HG03378 (cell line): ENCODE measurements around the gene OR1M1.

ENCODE experiments used
- ATAC-seq: cut with Tn5 transposase; IDR thresholded peaks from one replicate; pipeline ENCODE4 v1.9.1; 2021; ENCODE audit warnings: mild to moderate bottlenecking, moderate library complexity; ENCODE audit not compliant: unreplicated experiment

The OR1M1 gene

GRCh38 chr19:9075064-9075949, 11.6 kb upstream of the OR1M1 start:
- ATAC-seq, result no peak

- ATAC-seq, result no peak
Measured at GRCh38 chr19:9076901-9077300, 10.0 kb upstream of the OR1M1 start.

GRCh38 chr19:9078651-9079050, 8.2 kb upstream of the OR1M1 start:
- ATAC-seq, result no peak

- no peak for ATAC-seq
Measured at GRCh38 chr19:9107375-9107774, 20.5 kb downstream of the OR1M1 start, which contains the start of gene OR7G2. Gene OR7G2 (minus strand): TSS chr19:9107475. CDS start chr19:9103243, 4,232 bp downstream.

GRCh38 chr19:9109959-9110358, 23.1 kb downstream of the OR1M1 start:
- no peak for ATAC-seq

- ATAC-seq, result no peak
Measured at GRCh38 chr19:9115307-9115813, 28.5 kb downstream of the OR1M1 start, which contains the start of gene OR7G1. Gene OR7G1 (minus strand): TSS chr19:9115763. CDS start chr19:9115763, 0 bp downstream.

DNA sequence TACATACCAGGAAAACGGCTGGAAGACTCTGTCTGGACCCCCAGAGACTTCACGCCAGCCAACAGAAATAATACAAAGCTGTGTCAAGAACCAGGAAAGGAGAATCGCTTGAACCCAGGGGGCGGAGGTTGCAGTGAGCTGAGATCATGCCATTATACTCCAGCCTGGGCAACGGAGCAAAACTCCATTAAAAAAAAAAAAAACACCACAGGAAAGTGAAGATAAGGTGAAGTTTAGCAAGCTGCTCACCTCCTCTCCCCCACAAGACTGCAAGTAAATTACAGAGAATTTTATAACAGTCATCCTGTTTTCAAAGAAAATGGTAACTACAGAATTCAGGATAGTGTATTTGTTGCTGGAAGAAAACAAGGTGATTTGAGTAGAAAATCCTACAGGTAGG, 29.7 kb downstream of the OR1M1 start:
- ATAC-seq, result no peak

- no peak for ATAC-seq
Measured at GRCh38 chr19:9126900-9127405, 40.1 kb downstream of the OR1M1 start, which contains the start of gene OR7G3. Gene OR7G3 (minus strand): TSS chr19:9126950. CDS start chr19:9126950, 0 bp downstream.

DNA sequence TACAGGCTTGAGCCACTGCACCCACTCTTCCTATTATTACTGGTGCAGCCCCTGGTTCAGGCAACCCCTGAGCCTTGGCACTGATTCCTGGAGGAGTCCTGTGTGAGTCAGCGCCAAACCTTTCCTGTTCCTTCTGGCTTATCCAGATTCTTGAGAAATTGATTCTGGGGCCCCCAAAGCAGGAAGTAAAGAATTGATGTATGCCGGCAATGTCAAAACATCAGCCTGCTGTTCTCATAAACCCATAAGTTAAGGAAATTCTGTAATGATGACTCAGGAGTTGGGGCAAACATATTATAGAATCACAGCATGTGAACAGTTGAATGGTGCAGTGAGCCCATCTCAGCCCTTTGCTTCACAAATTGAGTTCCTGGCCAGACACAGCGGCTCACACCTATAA, 41.3 kb downstream of the OR1M1 start:
- ATAC-seq, result no peak

DNA sequence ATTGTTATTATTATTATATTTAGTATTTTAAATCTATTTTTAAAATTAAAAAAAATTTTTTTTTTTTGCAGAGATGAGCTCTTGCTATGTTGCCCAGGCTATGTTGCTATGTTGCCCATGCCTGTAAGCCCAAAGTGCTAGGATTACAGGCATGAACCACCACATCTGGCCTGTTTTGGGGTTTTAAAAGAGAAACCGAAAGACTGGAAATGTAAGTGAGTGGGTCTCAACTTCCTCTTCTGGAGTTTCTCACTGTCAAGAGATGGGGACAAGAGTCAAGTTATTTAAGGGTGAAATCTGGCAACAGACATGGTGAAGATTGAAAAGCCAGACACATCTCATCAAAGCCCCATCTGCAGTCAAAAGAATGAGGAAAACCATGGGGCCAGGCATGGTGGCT, 44.1 kb downstream of the OR1M1 start:
- ATAC-seq, result no peak

DNA sequence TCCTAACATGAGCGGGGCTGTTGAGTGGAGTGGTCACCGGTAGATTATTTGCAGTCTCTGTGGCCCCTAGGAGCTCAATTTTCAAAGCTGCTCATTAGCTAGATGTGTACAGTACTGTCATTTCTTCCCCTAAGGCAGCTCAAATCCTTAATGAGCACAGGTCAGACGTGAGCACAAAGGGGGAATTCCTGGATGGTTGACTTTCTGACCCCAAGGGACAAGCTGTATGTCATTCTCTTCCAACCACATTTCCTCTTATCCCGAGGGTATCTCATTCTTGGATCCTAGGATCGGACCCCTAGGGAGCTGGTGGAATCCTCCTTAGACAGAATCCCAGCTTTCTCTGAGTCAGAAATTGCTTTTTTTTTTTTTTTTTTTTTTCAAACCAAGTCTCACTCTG, 45.6 kb downstream of the OR1M1 start:
- no peak for ATAC-seq

- peak; percentile 20 for ATAC-seq
Measured at GRCh38 chr19:9139609-9140158, 52.8 kb downstream of the OR1M1 start.

GRCh38 chr19:9140159-9140874, 53.5 kb downstream of the OR1M1 start, which contains the start of gene ZNF317:
Gene ZNF317 (plus strand): TSS chr19:9140397. CDS start chr19:9156017, 15,620 bp downstream.
- peak; percentile 87 for ATAC-seq

DNA sequence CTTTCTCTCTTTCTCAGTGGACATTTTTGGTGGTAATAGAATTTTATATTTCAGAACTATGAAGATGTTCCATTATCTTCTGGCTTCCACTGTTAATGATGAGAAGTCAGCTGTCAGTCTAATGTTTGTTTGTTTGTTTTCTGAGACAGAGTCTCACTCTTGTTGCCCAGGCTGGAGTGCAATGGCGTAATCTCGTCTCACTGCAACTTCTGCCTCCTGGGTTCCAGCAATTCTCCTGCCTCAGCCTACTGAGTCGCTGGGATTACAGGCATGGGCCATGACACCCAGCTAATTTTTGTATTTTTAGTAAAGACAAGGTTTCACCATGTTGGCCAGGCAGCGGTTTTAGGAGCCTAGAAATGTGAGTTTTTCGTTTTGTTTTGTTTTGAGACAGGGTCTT, 58.1 kb downstream of the OR1M1 start:
- ATAC-seq, result no peak
